NOMO-1 treated with DMSO at 0.1 percent for 48 hours (cell line): ENCODE measurements around the gene TMEM164.

Experiments used
- DNase-seq: peaks from one replicate; lab custom pipeline; 2025; ENCODE audit not compliant: unreplicated experiment; lab: John Stamatoyannopoulos, UW

TMEM164 gene

DNA sequence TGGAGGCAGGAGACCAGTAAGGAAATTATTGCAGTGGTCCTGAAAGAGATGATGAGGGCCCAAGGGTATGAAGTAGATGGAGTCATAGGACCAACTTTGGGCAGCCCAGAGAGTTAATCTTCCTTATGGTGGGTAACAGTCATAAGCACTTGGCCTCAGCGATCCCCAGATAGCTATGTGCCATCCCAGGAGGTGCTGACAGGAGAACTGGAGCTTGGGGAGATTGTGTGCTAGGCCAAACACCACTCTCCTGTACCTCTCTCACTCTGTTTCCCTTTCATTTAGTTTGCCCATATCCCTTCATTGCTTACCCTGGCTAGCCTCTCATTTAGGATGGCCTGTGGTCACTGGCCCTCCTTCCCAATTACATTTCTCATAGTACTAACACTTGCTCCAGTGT lies 60.0 kb downstream of the TMEM164 start:
- DNase-seq, result no peak

DNA sequence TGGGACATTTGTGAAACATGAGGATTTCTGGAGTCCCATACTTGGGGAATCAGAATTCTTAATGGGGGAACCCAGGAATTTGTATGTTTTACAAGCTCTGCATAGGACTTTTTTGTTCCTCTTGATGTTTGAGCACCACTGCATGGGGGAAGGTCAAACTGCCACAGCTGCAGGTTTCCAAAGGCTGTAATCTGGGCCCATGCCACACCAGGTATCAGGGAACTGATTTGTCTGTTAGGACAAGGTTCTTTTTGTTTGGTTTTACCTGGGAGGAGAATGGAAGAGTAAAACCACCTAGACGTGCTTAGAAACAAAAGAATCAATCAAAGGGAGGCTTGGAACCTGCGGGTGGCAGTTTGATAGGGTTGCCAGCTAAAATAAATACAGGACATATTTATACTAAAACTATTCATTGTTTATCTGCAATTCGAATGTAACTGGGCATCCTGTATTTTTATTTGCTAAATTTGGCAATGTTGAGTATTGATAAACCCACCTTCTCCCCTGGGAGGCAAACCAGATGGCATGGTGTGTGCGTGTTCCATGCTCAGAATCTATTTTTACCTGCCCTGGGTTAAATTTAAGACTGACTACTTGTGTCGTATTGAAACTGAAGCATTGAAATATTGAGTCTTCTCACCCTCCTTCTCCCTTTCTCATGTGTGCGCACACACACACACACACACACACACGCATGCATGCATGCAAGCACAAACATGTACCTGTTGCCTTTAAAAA lies 63.7 kb downstream of the TMEM164 start:
- no peak for DNase-seq

GRCh38 chrX:110070970-110071369 lies 68.1 kb downstream of the TMEM164 start:
- no peak for DNase-seq

DNA sequence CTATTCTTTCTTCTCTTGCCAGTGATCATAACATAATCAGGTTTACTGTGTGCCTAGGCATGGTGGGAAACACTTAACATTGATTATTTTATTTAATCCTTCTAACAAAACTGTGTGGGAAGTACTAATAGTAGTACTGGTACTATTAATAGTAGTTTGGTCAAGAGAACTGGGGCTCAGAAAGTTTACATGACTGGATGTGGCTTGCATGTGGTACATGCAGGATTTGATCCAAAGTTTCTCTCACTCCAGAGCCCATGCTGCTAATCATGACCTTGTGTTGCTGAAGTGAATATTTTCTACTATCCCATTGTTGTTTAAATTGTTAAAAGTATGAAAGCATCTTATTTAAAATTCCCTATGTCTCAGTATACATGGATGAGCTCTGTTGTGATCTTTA lies 78.4 kb downstream of the TMEM164 start:
- DNase-seq, result no peak

GRCh38 chrX:110081740-110082139 lies 78.8 kb downstream of the TMEM164 start:
- no peak for DNase-seq

- no peak for DNase-seq
Observed at GRCh38 chrX:110082161-110082560, 79.2 kb downstream of the TMEM164 start.

GRCh38 chrX:110086162-110086915 lies 83.4 kb downstream of the TMEM164 start:
- DNase-seq, result no peak

- DNase-seq, result peak; percentile 64
Observed at GRCh38 chrX:110086916-110087484, 84.1 kb downstream of the TMEM164 start.

DNA sequence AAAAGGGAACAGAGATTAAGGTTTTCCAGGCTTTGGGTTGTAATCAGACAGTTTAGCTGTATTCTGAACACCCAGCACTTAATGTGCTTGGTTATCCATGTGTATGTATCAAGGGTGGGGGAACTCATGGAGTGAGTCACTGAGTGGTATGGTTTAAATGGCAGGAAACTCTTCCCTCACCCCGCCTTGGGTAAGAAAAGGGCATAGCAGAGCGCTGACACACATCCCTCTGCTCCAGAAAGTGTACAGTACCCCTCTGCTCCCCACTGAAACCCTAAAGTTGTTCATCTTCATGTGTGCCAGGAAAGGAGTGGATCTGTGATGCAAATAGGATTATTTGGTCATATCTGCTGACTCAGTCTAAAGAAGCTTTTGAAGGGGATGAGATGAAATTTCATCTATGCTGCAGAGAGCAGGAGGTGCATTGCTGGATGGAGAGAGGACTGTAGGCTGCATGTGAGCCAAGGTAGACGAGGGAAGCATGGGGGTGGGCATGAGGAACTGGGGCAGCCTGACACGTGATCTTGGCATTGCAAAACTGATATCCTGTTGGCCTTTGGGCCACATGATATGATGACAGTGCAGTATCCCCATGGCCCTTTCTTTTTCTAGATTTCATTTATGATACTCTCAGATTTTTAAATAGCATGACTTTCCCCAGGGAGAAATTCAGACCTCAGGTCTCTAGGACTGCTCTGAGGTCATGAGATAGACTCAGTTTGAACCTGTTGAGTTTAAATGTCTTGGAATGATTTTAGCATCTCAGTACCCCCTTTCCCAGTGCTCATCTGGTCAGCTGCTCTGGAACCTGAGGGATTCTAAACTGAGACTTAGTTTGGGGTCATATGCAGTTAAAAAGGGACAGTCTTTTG lies 84.8 kb downstream of the TMEM164 start:
- DNase-seq, result peak; percentile 51

- peak; percentile 61 for DNase-seq
Observed at GRCh38 chrX:110089656-110090403, 86.9 kb downstream of the TMEM164 start.

- no peak for DNase-seq
Observed at GRCh38 chrX:110097920-110098319, 95.0 kb downstream of the TMEM164 start.

DNA sequence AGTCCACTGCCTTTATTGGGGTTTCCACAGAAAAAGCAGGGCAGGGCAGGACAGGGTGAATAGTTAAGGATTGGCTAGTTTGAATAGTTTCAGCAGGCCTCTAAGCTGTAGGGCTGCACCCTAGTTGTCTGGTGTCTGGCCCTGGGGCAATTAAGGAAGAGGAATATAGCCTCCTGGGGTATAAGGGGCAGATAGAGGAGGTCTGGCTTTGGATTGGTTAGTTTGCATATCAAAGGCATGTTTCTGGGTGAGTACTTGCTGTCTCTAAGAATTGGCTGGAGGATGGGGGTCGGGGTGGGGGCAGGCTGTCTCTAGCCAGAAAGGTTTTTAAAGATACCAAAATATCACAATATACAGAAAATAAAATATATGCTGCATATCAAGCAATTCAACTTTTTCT lies 100.4 kb downstream of the TMEM164 start:
- DNase-seq, result no peak

DNA sequence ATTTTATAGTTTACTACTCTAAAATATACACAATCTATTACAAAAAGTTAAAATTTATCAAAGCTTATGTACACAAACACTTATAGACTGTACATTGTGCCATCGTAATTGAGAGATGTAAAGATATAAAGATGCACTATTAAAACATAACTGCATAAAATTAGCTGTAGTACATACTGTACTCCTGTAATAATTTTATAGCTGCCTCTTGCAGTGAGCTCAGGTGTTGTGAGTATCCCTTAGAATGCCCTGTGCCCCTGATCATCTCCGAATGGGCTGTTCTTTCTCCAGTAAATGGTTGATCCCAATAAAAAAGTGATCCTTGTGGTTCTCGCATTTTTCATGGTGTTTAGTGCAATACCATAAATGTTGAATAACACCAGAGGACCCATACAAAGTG lies 101.2 kb downstream of the TMEM164 start:
- DNase-seq, result no peak

GRCh38 chrX:110108381-110108821 lies 105.5 kb downstream of the TMEM164 start:
- peak; percentile 83 for DNase-seq

DNA sequence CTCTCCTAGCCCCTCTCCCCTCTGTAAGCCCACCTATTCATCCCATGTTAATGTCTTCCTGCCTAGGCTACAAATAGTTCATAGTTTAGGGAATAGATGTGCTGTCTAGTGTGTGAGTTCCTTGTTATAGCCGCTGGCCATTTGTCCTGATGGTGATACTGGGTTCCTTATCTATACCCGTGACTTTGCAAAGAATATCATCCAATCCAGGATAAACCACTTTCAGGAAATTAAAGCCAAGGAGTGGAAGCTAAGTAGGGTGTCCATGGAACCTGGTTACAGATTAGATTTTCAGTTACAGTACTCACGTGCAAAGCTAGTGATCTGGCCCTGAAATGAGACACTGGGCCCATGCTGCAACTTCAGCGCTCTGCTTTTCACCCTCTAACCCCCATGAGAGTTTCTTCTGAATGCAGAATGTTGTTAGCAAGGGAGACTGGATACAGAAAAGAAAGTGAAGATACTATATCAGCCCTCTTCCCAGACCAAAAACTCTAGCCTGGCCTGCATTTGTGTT lies 111.4 kb downstream of the TMEM164 start:
- DNase-seq, result no peak

- DNase-seq, result no peak
Observed at GRCh38 chrX:110116066-110116980, 113.4 kb downstream of the TMEM164 start.

DNA sequence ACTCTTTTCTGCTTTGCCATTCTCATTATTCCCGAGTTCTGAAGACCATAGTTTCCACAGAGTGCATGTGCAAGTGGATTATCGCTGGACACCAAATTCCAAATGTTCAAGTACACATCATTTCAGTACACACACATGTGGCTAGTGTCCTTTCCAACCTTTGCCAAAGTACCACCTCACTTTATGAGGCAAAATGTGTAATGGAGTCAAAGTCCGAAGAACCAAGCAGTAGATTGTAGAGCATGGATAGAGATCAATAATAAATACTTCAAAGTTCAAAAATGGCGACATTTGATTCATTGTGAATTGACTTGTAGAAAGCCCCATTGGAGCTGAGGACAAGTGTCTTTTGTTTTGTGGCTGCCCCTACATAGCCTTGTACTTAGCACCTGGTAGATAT lies 115.6 kb downstream of the TMEM164 start:
- DNase-seq, result no peak

DNA sequence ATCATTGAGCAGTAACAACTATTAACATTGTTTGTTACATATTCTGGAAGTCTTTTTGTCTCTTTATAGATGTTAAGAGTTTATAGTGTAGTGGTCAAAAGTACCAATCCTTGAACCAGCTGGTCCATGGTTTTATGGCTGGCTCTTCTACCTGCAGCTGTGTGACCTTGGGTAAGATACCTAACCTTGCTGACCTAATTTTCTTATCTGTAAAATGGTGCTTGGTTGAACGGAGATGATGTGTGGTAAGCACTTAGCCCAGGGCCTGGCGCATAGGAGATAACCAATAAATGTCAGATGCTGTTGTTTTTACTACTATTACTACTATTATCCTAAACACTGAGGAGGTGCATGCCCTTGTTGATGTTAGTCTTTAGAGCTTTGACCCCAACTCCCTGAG lies 116.6 kb downstream of the TMEM164 start:
- DNase-seq, result no peak

GRCh38 chrX:110120025-110120424 lies 117.1 kb downstream of the TMEM164 start:
- DNase-seq, result no peak
